Measurements from ENCODE around the gene CARF. TPM values are rescaled to one million over a fixed set of nuclear protein-coding genes. Genes with fewer than 3 reads are reported as not detected.
"Not testable (repeated sequence)": the region's sequence is repeated elsewhere in the genome, so short reads cannot be mapped to it uniquely, and the experiment has no call there.

The CARF gene
- total RNA-seq, 1 experiment from 2014 or later: 13.8 TPM

- no peak overlapping the region for H3K9ac ChIP-seq (ENCODE audit: low read length)
- H3K4me2 ChIP-seq (ENCODE audit: low read depth, low read length, poor library complexity, severe bottlenecking): no peak overlapping the region
- H3K9me3 ChIP-seq (ENCODE audit: low read length): 0 out of 2 replicates have a peak, but pooled peaks cover 3% of the 10 kb centered on the region
- H3K36me3 ChIP-seq (ENCODE audit: insufficient read depth, low read length): no peaks in the 10 kb centered on the region
- H4K20me1 ChIP-seq (ENCODE audit: insufficient read depth, low read depth, low read length): no peaks in the 10 kb centered on the region
- no peak for DNase-seq
- no peak overlapping the region for H3K27ac ChIP-seq (ENCODE audit: low read length)
- peaks cover 1% of the 10 kb centered on the region for H3K4me1 ChIP-seq (ENCODE audit: low read length)
- no peaks in the 10 kb centered on the region for H3K27me3 ChIP-seq (ENCODE audit: low read length)
- H3K4me3 ChIP-seq (ENCODE audit: low read length): no peak overlapping the region
- H3K9me2 ChIP-seq (replicated peaks; ENCODE audit: insufficient read depth, low read length): no peaks in the 10 kb centered on the region
- H2AFZ ChIP-seq (ENCODE audit: low read length): no peak overlapping the region
- no peaks in the 10 kb centered on the region for H3K79me2 ChIP-seq (ENCODE audit: low read length)
These were observed 32.7 kb downstream of the CARF start for GRCh38 chr2:202944816-202945215.

- Histone ChIP-seq H3K4me3 (ENCODE audit: low read length) (no peak overlapping the region), H3K4me1 (ENCODE audit: low read length) (peaks cover 8% of the 10 kb centered on the region), H3K27me3 (ENCODE audit: low read length) (no peaks in the 10 kb centered on the region), H2AFZ (ENCODE audit: low read length) (no peak overlapping the region), H3K27ac (ENCODE audit: low read length) (no peak overlapping the region), H3K36me3 (ENCODE audit: insufficient read depth, low read length) (no peaks in the 10 kb centered on the region), H3K4me2 (ENCODE audit: low read depth, low read length, poor library complexity, severe bottlenecking) (no peak overlapping the region), H3K9ac (ENCODE audit: low read length) (no peak overlapping the region), H3K79me2 (ENCODE audit: low read length) (no peaks in the 10 kb centered on the region), H3K9me3 (ENCODE audit: low read length) (0 out of 2 replicates have a peak, but pooled peaks cover 3% of the 10 kb centered on the region), H4K20me1 (ENCODE audit: insufficient read depth, low read depth, low read length) (no peaks in the 10 kb centered on the region), H3K9me2 (replicated peaks; ENCODE audit: insufficient read depth, low read length) (no peaks in the 10 kb centered on the region)
- no peak for DNase-seq
These were observed 33.4 kb downstream of the CARF start for GRCh38 chr2:202945497-202945896.

GRCh38 chr2:202949333-202949732, 37.3 kb downstream of the CARF start:
- not testable (repeated sequence) for H3K4me2 ChIP-seq (ENCODE audit: low read depth, low read length, poor library complexity, severe bottlenecking); H3K27ac ChIP-seq (ENCODE audit: low read length); H3K9ac ChIP-seq (ENCODE audit: low read length); DNase-seq; H4K20me1 ChIP-seq (ENCODE audit: insufficient read depth, low read depth, low read length); H3K27me3 ChIP-seq (ENCODE audit: low read length); H3K9me2 ChIP-seq (replicated peaks; ENCODE audit: insufficient read depth, low read length); H3K36me3 ChIP-seq (ENCODE audit: insufficient read depth, low read length); H3K79me2 ChIP-seq (ENCODE audit: low read length); H3K4me3 ChIP-seq (ENCODE audit: low read length); H2AFZ ChIP-seq (ENCODE audit: low read length); H3K9me3 ChIP-seq (ENCODE audit: low read length)
- peaks cover 13% of the 10 kb centered on the region for H3K4me1 ChIP-seq (ENCODE audit: low read length)

- H3K9me2 ChIP-seq (replicated peaks; ENCODE audit: insufficient read depth, low read length): no peaks in the 10 kb centered on the region
- no peaks in the 10 kb centered on the region for H4K20me1 ChIP-seq (ENCODE audit: insufficient read depth, low read depth, low read length)
- H3K4me1 ChIP-seq (ENCODE audit: low read length): peaks cover 13% of the 10 kb centered on the region
- H2AFZ ChIP-seq (ENCODE audit: low read length): peak overlapping the region; percentile 81
- no peak overlapping the region for H3K4me3 ChIP-seq (ENCODE audit: low read length)
- H3K9ac ChIP-seq (ENCODE audit: low read length): no peak overlapping the region
- H3K27ac ChIP-seq (ENCODE audit: low read length): peak overlapping the region; percentile 35; the same call in 1 of the 2 replicates
- peak overlapping the region; percentile 37 for H3K4me2 ChIP-seq (ENCODE audit: low read depth, low read length, poor library complexity, severe bottlenecking)
- DNase-seq: peak; percentile 79
- H3K79me2 ChIP-seq (ENCODE audit: low read length): no peaks in the 10 kb centered on the region; the same call in 1 of the 2 replicates
- H3K27me3 ChIP-seq (ENCODE audit: low read length): no peaks in the 10 kb centered on the region
- 0 out of 2 replicates have a peak, but pooled peaks cover 3% of the 10 kb centered on the region for H3K9me3 ChIP-seq (ENCODE audit: low read length)
- H3K36me3 ChIP-seq (ENCODE audit: insufficient read depth, low read length): no peaks in the 10 kb centered on the region
These were observed 38.5 kb downstream of the CARF start for GRCh38 chr2:202950592-202950991.

GRCh38 chr2:202960524-202960923, 48.4 kb downstream of the CARF start:
- Histone ChIP-seq H2AFZ (ENCODE audit: low read length) (no peak overlapping the region), H3K4me1 (ENCODE audit: low read length) (no peaks in the 10 kb centered on the region; the same call in 1 of the 2 replicates), H3K4me3 (ENCODE audit: low read length) (no peak overlapping the region), H3K9ac (ENCODE audit: low read length) (no peak overlapping the region), H3K36me3 (ENCODE audit: insufficient read depth, low read length) (no peaks in the 10 kb centered on the region), H3K27me3 (ENCODE audit: low read length) (no peaks in the 10 kb centered on the region), H3K9me2 (replicated peaks; ENCODE audit: insufficient read depth, low read length) (no peaks in the 10 kb centered on the region), H3K79me2 (ENCODE audit: low read length) (no peaks in the 10 kb centered on the region), H3K4me2 (ENCODE audit: low read depth, low read length, poor library complexity, severe bottlenecking) (no peak overlapping the region), H3K9me3 (ENCODE audit: low read length) (no peaks in the 10 kb centered on the region), H4K20me1 (ENCODE audit: insufficient read depth, low read depth, low read length) (no peaks in the 10 kb centered on the region), H3K27ac (ENCODE audit: low read length) (no peak overlapping the region)
- DNase-seq: no peak

- no peaks in the 10 kb centered on the region for H4K20me1 ChIP-seq (ENCODE audit: insufficient read depth, low read depth, low read length)
- H3K9me2 ChIP-seq (replicated peaks; ENCODE audit: insufficient read depth, low read length): no peaks in the 10 kb centered on the region
- no peaks in the 10 kb centered on the region; the same call in 1 of the 2 replicates for H3K4me1 ChIP-seq (ENCODE audit: low read length)
- DNase-seq: no peak
- no peaks in the 10 kb centered on the region for H3K9me3 ChIP-seq (ENCODE audit: low read length)
- H3K36me3 ChIP-seq (ENCODE audit: insufficient read depth, low read length): no peaks in the 10 kb centered on the region
- H3K27ac ChIP-seq (ENCODE audit: low read length): no peak overlapping the region
- no peak overlapping the region for H3K4me3 ChIP-seq (ENCODE audit: low read length)
- H3K27me3 ChIP-seq (ENCODE audit: low read length): no peaks in the 10 kb centered on the region
- no peak overlapping the region for H3K9ac ChIP-seq (ENCODE audit: low read length)
- H3K4me2 ChIP-seq (ENCODE audit: low read depth, low read length, poor library complexity, severe bottlenecking): no peak overlapping the region
- H2AFZ ChIP-seq (ENCODE audit: low read length): no peak overlapping the region
- no peaks in the 10 kb centered on the region for H3K79me2 ChIP-seq (ENCODE audit: low read length)
These were observed 51.6 kb downstream of the CARF start for GRCh38 chr2:202963712-202964111.

- no peak overlapping the region for H2AFZ ChIP-seq (ENCODE audit: low read length)
These were observed 53.9 kb downstream of the CARF start for GRCh38 chr2:202965810-202966460.

GRCh38 chr2:202969404-202969803, 57.3 kb downstream of the CARF start:
- not testable (repeated sequence) for H3K4me3 ChIP-seq (ENCODE audit: low read length); H3K27me3 ChIP-seq (ENCODE audit: low read length); H3K27ac ChIP-seq (ENCODE audit: low read length); H2AFZ ChIP-seq (ENCODE audit: low read length); H3K9ac ChIP-seq (ENCODE audit: low read length); H3K79me2 ChIP-seq (ENCODE audit: low read length); H3K9me2 ChIP-seq (replicated peaks; ENCODE audit: insufficient read depth, low read length); H3K4me1 ChIP-seq (ENCODE audit: low read length); DNase-seq; H4K20me1 ChIP-seq (ENCODE audit: insufficient read depth, low read depth, low read length); H3K36me3 ChIP-seq (ENCODE audit: insufficient read depth, low read length); H3K4me2 ChIP-seq (ENCODE audit: low read depth, low read length, poor library complexity, severe bottlenecking); H3K9me3 ChIP-seq (ENCODE audit: low read length)

More at GRCh38 chr2:202965810-202966460, 53.9 kb downstream of the CARF start:
- no peak overlapping the region for H3K4me2 ChIP-seq (ENCODE audit: low read depth, low read length, poor library complexity, severe bottlenecking)
- H3K79me2 ChIP-seq (ENCODE audit: low read length): no peaks in the 10 kb centered on the region
- H3K36me3 ChIP-seq (ENCODE audit: insufficient read depth, low read length): no peaks in the 10 kb centered on the region
- H3K9me3 ChIP-seq (ENCODE audit: low read length): no peaks in the 10 kb centered on the region
- no peaks in the 10 kb centered on the region for H3K4me1 ChIP-seq (ENCODE audit: low read length)
- no peaks in the 10 kb centered on the region for H3K9me2 ChIP-seq (replicated peaks; ENCODE audit: insufficient read depth, low read length)
- H3K9ac ChIP-seq (ENCODE audit: low read length): no peak overlapping the region
- no peak overlapping the region for H3K27ac ChIP-seq (ENCODE audit: low read length)
- H3K27me3 ChIP-seq (ENCODE audit: low read length): no peaks in the 10 kb centered on the region
- no peak for DNase-seq
- no peak overlapping the region for H3K4me3 ChIP-seq (ENCODE audit: low read length)
- H4K20me1 ChIP-seq (ENCODE audit: insufficient read depth, low read depth, low read length): no peaks in the 10 kb centered on the region
